ENCODE data around the gene RPP25.

The RPP25 gene

DNA sequence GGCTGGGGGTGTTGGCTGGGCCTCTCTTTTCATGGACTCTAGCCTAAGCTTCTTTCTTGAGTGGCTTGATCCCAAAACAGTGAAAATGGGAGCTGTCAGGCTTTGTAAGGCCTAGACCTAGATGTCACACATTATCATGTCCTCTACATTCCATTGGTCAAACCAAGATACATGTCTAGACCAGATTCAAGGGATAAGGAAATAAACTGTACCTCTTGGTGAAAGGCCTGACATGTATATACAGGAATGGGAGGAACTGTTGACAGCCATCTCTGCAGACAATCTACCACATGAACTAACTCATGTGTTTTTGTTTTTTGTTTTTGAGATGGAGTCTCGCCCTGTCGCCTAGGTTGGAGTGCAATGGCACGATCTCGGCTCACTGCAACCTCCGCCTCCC, 11.1 kb upstream of the RPP25 start:
- in situ Hi-C loops (cut with HindIII; ENCODE audit: low pct_ligation_motif_present, low pct_unique_long_range_greater_than_20kb, low sequenced_read_pairs) = no loop called here
- no peak for DNase-seq

DNA sequence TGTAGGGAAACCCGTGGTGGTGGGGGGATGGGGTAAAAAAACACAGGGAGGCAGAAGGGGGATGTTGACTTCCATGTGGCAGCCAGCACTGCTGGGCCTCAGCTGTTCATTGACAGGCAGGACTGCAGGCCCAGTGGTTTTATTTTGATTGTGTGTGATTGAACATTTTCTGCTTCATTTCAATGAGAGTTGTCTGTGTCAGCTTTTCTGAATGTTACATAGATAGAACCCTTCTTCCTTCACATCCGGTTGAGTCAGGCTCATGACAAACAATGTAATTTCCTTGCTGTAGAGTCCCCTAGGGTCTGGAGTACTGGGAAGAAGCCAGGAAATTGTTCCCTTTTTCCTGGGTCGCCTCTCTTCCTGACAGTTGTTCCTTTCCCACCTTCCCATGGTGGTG, 8.2 kb upstream of the RPP25 start:
- in situ Hi-C loops (cut with HindIII; ENCODE audit: low pct_ligation_motif_present, low pct_unique_long_range_greater_than_20kb, low sequenced_read_pairs) = no loop called here
- peak; percentile 25 for DNase-seq

DNA sequence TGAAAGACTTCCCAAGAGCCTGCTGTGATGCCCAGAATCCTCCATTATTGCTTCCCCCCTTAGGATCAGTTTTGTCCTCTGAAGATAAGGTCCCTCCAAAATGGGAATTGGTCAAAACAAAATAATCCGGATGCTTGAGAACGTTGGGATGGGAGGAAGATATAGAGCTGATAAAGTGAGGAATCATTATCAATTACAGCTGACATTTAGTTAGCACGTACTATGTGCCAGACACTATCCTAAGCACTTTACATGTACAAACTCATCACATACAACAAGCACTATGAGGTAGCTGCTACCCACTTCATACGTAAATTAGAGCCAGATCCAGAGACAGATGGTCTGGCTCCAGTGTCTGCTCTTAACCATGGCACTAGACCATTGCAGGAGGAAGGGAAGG, 6.6 kb upstream of the RPP25 start:
- no peak for DNase-seq
- in situ Hi-C loops (cut with HindIII; ENCODE audit: low pct_ligation_motif_present, low pct_unique_long_range_greater_than_20kb, low sequenced_read_pairs) = no loop called here

DNA sequence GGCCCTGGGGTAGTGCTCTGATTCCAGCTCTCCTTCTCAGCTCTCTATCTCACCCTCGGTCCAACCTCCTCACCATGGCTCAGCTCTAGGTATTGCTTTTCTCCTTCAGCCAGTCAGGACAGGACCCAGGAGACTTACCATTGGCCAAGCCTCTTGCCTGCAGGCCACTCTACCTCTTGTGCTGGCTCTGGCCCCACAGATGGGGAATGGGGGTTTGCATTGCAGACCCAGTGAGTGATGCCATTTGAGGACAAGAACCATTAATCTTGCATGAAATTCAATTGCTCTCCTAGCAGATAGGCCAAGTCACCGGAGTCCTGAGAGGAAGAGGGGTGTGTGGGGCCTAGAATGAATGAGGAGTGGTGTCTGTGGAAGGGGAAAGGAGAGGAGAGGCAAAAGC, 6.1 kb upstream of the RPP25 start:
- DNase-seq = no peak

DNA sequence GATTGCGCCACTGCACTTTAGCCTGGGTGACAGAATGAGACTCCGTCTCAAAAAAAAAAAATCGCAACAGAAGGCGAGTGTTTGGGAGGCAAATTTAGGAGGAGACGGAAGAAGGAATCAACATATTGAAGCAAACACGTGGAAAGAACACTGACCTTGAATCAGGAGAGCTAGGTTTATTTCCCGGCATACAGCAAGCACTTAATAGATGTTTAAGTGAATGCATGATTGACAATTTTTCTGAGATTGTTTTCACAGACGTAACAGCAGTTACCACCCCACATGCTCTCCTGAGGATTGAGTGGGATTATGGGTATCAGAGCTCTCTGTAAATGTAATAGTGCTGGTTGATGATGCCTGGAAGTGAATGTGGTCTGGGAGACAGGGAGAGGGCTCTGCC, 5.6 kb upstream of the RPP25 start:
- no peak for DNase-seq

More for the DNA sequence above, 6.1 kb upstream of the RPP25 start:
- in situ Hi-C loops (cut with HindIII; ENCODE audit: low pct_ligation_motif_present, low pct_unique_long_range_greater_than_20kb, low sequenced_read_pairs) = no loop called here

DNA sequence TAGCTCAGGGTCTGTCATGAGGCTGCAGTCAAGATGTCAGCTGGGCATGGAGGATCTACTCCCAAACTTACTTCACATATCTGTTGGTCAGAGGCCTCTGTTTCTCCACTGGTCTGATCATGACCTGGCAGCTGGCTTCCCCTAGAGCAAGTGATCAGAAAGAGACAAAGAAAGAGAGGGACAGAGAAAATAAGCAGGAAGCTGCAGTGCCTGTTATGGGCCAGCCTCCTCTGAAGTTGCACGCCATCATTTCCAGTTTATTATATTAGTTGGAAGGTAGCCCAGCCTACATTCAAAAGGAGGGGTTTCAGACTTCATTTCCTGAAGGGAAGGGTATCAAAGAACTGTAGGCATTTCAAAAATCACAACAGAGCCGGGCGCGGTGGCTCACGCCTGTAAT, 5.0 kb upstream of the RPP25 start:
- in situ Hi-C loops (cut with HindIII; ENCODE audit: low pct_ligation_motif_present, low pct_unique_long_range_greater_than_20kb, low sequenced_read_pairs) = no loop called here

More for the DNA sequence above, 5.6 kb upstream of the RPP25 start:
- in situ Hi-C loops (cut with HindIII; ENCODE audit: low pct_ligation_motif_present, low pct_unique_long_range_greater_than_20kb, low sequenced_read_pairs) = no loop called here

DNA sequence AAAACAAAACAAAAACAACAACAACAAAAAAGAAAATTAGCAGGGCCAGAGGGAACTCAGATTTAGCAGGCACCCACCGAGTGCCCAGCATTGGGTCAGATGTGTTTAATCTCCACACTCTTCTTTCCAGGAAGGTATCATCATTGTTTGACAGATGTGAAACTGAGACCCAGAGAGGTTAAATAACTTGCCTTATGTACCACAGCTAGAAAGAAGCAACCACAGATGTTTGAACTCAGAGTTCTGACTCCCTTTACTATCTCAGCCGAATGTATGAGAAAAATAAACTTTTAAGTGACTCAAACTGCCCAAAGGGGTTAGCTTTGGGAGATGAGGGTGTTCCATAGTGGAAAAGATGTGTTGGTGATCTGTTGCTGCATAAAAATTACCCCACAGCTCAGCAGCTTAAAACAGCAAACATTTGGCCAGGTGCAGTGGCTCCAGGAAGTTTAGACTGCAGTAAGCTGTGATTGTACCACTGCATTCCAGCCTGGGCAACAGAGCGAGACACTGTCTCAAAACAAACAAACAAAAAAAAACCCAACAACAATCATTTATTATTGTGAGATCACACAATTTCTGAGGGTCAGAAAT, 4.5 kb upstream of the RPP25 start:
- no peak for DNase-seq
- in situ Hi-C loops (cut with HindIII; ENCODE audit: low pct_ligation_motif_present, low pct_unique_long_range_greater_than_20kb, low sequenced_read_pairs) = no loop called here

More for the DNA sequence above, 5.0 kb upstream of the RPP25 start:
- DNase-seq = no peak

DNA sequence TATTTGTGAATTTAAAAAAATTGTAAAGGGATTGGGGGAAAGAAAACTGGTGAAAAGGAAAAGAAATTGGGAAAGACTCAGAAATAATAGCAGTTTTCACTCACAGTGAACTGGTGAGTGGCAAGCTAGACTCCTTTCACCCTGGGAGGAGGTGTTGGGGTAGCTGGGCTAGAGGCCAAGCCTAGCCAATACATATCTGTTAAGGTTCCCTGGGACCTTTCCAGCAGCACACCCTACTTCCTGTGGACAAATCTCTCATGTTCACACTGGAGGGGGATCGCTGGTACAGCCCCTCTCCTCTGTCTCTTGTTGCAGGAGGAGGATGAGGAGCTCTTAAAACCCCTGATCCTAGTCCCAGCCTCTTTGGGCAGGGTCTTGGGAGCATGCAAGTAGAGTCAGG, 3.7 kb upstream of the RPP25 start:
- no peak for DNase-seq
- in situ Hi-C loops (cut with HindIII; ENCODE audit: low pct_ligation_motif_present, low pct_unique_long_range_greater_than_20kb, low sequenced_read_pairs) = no loop called here

DNA sequence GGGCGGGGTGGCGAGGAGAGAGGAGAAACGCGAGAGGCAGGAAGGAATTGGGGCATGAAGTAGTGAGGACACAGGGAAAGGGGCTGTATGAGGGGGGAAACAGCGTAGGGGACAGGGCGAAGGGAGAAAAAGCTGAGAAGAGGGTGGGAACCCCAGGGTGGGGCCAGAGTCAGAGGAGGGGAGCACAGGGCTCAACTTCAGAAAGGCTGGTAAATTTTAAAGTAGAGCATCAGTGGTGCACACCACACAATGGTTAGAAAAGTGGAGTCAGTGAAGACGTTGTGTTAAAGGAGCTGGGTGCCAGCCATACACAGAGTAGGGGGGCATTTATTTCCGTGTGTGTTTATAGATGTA, 3.0 kb upstream of the RPP25 start:
- in situ Hi-C loops (cut with HindIII; ENCODE audit: low pct_ligation_motif_present, low pct_unique_long_range_greater_than_20kb, low sequenced_read_pairs) = no loop called here
- DNase-seq = no peak

DNA sequence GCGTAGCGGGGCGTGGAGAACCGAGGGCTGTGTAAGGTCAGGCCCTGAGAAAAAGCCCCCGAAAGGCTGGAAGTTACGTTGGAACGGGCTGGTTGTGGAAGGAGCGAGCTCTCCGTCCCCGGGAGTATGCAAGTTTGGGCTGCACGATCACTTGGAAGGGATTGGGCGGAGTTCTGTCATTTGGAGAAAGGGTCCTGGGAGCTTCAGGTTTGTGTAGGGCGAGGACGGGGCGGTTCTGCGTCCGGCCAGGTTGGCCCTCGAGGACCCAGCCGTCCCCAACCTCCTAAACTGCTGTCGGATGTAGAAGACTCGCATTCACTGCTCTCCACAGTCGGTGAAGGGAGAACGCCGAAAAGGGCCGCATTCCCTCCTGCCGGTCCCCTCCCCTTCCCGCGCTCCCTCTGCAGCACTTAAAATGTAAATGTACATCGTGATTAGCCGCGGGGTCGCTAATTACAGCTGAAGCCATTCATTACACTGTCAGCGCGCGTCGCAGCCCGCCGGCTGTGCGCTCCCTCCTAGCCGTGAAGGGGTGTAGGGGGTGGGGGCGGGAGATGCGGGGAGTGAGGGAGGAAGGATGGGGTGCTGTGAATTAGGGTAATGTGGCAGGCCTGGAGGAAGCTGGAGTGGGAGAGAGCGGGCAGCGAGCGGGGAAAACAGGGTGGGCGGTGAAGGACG, 2.5 kb upstream of the RPP25 start:
- in situ Hi-C loops (cut with HindIII; ENCODE audit: low pct_ligation_motif_present, low pct_unique_long_range_greater_than_20kb, low sequenced_read_pairs) = no loop called here
- no peak for DNase-seq

DNA sequence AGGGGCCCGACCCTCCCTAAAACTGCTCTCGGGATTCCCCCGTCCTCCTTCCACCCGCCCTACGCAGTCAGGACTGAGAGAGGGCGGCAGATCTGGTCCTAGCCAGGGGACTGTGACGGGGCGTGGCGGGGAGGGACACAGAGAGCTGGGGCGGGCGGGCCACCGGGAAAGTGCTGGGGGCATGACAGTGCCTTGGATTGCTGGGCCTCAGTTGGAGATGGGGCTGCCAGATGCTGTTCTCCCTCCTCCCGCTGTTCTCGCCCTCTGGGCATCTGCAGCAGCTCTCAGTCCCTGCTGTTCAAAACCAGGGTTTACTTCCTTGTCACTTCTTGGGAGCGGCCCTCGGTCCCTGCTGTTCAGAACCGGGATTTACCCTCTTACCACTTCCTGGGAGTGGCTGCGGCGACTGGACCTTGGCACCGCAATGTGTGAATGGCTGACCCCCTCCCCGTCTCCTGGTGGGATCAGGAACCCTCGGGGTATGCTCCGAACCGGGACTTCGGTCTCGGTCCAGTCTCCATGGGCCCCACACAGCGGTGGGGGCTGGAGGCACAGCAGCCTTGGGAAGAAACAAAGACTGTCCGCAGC, 1.8 kb upstream of the RPP25 start:
- in situ Hi-C loops (cut with HindIII; ENCODE audit: low pct_ligation_motif_present, low pct_unique_long_range_greater_than_20kb, low sequenced_read_pairs) = no loop called here
- DNase-seq = no peak

DNA sequence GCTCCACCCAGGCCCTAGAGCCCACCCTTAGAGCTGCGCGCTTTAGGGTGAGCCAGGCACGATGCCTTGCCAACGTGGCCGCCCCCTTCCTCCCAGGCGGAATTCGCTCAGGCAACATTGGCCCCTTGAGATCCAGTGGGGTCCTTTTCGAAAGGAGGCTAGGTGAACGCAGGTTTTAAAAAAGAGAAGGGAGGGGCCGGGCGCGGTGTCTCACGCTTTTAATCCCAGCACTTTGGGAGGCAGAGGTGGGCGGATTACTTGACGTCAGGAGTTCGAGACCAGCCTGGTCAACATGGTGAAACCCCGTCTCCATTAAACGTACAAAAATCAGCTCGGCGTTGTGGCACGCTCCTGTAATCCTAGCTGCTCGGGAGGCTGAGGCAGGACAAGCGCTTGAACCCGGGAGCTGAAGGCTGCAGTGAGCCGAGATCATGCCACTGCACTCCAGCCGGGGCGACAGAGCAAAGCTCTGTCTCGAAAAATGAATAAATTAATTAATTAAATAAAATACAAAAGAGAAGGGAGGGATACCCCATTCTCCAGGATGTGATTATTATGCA, 984 bp upstream of the RPP25 start:
- DNase-seq = peak; percentile 60
- in situ Hi-C loops (cut with HindIII; ENCODE audit: low pct_ligation_motif_present, low pct_unique_long_range_greater_than_20kb, low sequenced_read_pairs) = no loop called here

DNA sequence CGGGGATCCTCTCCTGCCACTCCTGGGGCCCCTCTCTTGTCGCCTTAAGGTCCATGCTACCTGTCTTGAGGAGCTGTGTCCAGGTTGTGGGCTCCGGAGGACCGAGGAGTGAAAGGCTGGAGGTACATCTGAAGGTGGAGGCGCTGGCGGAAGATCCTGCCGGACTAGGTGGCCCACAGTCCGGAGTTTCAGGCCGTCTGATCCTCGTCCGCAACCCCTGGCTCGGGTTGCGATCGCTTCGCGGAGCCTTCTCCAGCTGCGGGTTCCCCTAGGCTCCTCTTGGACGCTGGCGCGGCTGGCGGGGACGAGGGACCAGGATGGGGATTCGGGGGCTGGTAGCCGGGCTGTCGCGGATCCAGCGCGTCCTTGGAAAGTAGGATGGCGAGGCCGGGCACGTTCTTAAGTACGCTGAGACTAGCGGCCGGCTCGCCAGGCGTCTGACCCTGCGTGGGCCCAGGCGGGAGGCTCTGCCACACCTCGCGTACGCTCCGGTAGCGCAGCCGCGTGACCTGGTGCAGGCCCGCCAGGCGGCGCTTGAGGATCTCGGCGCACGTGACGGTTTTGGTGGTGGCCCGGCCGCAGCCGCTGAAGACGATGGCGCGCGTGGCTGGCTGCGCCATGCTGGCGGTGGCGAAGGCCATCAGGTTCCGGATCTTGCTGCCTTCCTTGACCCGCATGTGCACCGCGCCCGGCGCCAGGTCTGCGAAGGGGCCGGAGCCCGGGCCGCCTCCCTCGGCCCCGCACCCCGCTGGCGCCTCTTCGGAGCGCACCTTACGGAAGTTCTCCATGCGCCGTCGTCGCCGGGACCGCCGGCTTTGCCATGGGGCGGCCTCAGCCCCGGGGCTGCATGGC, 550 bp downstream of the RPP25 start:
- in situ Hi-C loops (cut with HindIII; ENCODE audit: low pct_ligation_motif_present, low pct_unique_long_range_greater_than_20kb, low sequenced_read_pairs) = no loop called here
- DNase-seq = no peak

DNA sequence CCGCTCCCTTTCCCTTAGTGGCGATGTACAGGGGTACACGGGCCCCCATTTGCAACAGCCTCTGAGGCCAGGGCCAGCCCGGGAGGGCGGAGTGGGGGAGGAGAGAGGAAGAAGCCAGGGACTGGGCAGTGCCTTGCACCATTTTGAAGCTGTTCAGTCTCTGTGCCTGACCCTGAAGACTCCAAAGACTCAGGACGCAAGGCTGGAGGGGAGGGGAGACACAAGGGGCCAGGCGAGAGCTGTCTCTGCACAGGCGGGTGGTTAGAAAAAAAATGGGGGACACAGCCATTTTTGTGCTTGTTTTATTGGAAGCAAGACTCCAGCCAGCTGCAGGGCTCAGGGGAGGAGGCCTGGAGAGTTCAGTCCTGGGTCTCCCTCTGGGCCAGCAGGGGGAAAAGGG, 1.6 kb downstream of the RPP25 start:
- in situ Hi-C loops (cut with HindIII; ENCODE audit: low pct_ligation_motif_present, low pct_unique_long_range_greater_than_20kb, low sequenced_read_pairs) = no loop called here
- DNase-seq = no peak

DNA sequence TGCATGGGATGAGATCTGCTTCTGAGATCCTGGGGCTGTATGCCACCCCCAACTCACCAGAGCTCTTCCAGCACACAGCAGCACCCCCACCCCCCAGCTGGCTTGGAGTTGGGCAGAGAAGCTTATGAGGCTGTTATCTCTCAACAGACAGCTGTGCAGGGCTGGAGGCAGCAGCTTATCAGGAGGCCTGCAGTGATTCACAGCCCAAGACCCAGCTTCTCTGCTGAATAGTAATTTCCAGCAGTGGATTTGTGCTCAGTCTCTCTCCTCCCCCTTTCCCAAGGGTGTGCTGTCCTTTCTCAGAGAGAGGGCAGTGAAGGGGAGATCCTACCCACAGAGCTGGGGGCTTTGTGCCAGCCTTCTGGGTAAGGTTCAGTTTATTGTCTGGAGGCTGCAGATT, 2.1 kb downstream of the RPP25 start:
- in situ Hi-C loops (cut with HindIII; ENCODE audit: low pct_ligation_motif_present, low pct_unique_long_range_greater_than_20kb, low sequenced_read_pairs) = no loop called here
- no peak for DNase-seq

DNA sequence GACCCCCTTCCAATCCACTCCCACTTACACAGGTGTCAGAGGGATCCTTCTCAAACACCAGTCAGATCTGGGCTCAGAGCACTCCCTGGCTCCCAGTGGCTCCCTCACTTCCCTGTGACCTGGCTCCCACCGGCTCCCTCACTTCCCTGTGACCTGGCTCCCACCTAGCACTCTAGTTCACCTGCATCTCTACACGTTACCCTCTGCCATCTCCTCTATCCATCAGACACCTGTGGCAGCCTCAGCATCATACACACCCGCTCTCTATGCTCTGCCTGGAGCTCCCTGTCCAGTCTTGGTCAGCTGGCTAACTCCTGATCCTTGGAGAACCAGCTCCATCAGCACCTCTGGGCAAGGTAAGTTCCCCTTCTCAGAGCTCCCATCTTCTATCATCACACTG, 5.6 kb downstream of the RPP25 start:
- in situ Hi-C loops (cut with HindIII; ENCODE audit: low pct_ligation_motif_present, low pct_unique_long_range_greater_than_20kb, low sequenced_read_pairs) = no loop called here
- no peak for DNase-seq

DNA sequence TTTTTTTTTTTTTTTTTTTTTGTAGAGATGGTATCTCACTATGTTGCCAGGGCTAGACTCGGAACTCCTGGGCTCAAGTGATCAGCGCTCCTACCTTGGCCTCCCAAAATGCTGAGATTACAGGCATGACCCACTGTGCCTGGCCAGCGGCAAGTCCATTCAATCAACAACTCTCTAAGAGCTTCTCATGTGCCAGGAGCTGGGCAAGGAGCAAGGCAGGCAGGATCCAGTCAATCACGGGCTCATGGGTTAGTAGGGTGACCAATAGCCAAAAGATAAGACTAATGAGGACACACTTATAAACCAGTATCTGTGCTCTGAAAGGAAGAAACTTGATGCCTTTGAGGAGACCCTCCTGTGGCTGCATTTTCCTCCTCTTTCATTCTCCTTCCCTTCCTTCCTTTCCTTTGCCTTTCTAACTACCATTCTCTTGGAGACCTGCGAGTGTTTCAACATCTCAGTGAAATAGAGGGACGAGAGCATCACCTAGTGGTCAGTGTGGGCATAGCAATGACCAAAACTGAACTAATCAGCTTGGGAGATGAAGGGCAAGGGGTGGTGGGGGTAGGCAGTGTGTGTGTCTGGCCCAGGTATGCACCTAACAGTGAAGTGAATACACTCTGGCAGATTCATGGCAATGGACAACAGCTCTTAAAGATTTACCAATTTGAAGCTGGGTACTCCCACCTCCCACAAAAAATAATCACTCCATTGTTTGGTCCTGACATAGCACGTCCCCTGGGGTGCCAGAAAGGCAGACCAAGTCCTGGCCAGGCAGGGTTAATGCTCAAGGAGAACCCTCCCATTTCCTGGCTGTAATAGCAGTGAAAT, 6.3 kb downstream of the RPP25 start:
- DNase-seq = peak; percentile 73
- in situ Hi-C loops (cut with HindIII; ENCODE audit: low pct_ligation_motif_present, low pct_unique_long_range_greater_than_20kb, low sequenced_read_pairs) = no loop called here

DNA sequence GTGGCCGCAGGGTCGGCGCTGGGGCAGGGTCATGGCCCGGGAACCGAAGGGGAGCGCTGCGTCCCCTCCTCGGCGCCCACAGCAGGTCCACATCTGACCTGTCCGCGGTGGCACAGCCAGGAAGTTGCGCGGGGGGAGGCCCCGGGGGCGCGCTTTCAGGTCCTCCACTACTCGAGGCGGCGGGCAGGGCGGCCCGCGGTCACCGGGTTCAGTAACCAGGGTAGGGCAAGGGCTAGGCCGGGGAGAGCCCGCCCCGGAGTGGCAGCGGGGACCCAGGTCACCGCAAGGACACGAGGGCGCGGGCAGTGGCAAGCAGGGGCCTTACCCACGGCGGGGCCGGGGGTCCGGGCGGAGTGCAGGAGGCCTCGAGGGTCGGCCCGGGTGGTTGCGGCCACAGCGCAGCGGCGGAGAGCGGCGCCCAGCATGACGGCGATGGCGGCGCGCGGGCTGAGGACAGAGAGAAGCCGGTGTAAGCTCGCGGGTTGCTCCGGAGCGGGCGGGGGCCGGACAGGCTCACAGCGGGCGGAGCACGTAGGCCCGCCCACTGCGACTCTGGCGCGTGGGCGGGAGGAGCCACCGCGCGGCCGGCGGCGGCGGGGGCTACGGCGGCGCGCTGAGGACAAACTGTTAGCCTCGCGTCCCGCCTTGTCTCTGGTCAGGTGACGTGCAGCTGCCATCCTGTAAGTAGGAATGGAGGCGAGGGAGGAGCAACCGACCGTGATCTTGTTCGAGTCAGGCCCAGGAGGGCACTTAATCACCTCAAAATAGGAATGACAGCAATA, 18.8 kb downstream of the RPP25 start, which contains the start of gene COX5A:
COX5A (minus strand) TSS at position 484 of the 782 bp plus-strand sequence; CDS start at position 425, 59 bp downstream.
- peak; percentile 94 for DNase-seq
- in situ Hi-C loops (cut with HindIII; ENCODE audit: low pct_ligation_motif_present, low pct_unique_long_range_greater_than_20kb, low sequenced_read_pairs) = no loop called here

Measured in ACHN (cell line).